GM06990 (cell line): ENCODE data around the gene TCTN3.

Source experiments
- DNase-seq: peaks from one replicate; pipeline ENCODE4 v3.0.0-alpha.2; 2011; ENCODE audit not compliant: insufficient read length; ENCODE audit errors: extremely low read depth
- H3K27me3 ChIP-seq: replicated peaks from 2 replicates; pipeline ENCODE4 v1.6.0; 2011; ENCODE audit warnings: low read length; ENCODE audit not compliant: control insufficient read depth, insufficient read depth
- H3K36me3 ChIP-seq: 2 replicates; pipeline ENCODE4 v1.5.1; 2011; ENCODE audit warnings: low read length; ENCODE audit not compliant: control insufficient read depth, insufficient read depth
- H3K4me3 ChIP-seq: replicated peaks from 2 replicates; pipeline ENCODE4 v1.5.1; 2011; ENCODE audit warnings: low read depth, mild to moderate bottlenecking, control low read depth, low read length
- CTCF ChIP-seq: IDR thresholded peaks from 2 replicates; pipeline ENCODE4 v1.5.1; 2011; ENCODE audit warnings: low read length, control low read depth, mild to moderate bottlenecking, inconsistent platforms; ENCODE audit not compliant: insufficient read depth, poor library complexity, severe bottlenecking

Gene TCTN3

GRCh38 chr10:95711492-95711891 lies 17.8 kb upstream of the TCTN3 start:
- Histone ChIP-seq H3K36me3 (no peaks in the 10 kb centered on the region), H3K4me3 (no peak overlapping the region)
- no peak for TF ChIP-seq CTCF

GRCh38 chr10:95706990-95707389 lies 13.3 kb upstream of the TCTN3 start:
- Histone ChIP-seq H3K27me3 (no peaks in the 10 kb centered on the region), H3K4me3 (no peak overlapping the region), H3K36me3 (no peaks in the 10 kb centered on the region)
- DNase-seq: no peak
- no peak for TF ChIP-seq CTCF

More at GRCh38 chr10:95711492-95711891, 17.8 kb upstream of the TCTN3 start:
- no peaks in the 10 kb centered on the region for H3K27me3 ChIP-seq
- DNase-seq: no peak

GRCh38 chr10:95706573-95706972 lies 12.8 kb upstream of the TCTN3 start:
- no peak for DNase-seq
- Histone ChIP-seq H3K4me3 (no peak overlapping the region), H3K27me3 (no peaks in the 10 kb centered on the region), H3K36me3 (no peaks in the 10 kb centered on the region)
- no peak for TF ChIP-seq CTCF

GRCh38 chr10:95698415-95698814 lies 4.7 kb upstream of the TCTN3 start:
- no peak for DNase-seq
- no peaks in the 10 kb centered on the region for H3K27me3 ChIP-seq
- H3K4me3 ChIP-seq: no peak overlapping the region
- TF ChIP-seq CTCF: no peak
- no peaks in the 10 kb centered on the region for H3K36me3 ChIP-seq

- peak; percentile 58 for DNase-seq
- H3K36me3 ChIP-seq: no peaks in the 10 kb centered on the region
- TF ChIP-seq CTCF: no peak
Measured at GRCh38 chr10:95697429-95697828, 3.7 kb upstream of the TCTN3 start.

GRCh38 chr10:95694665-95695064 lies 938 bp upstream of the TCTN3 start:
- Histone ChIP-seq H3K4me3 (no peak overlapping the region), H3K27me3 (no peaks in the 10 kb centered on the region), H3K36me3 (peaks cover 5% of the 10 kb centered on the region; the same call in 1 of the 2 replicates)
- TF ChIP-seq CTCF: no peak
- peak; percentile 19 for DNase-seq

More at GRCh38 chr10:95697429-95697828, 3.7 kb upstream of the TCTN3 start:
- Histone ChIP-seq H3K4me3 (no peak overlapping the region), H3K27me3 (no peaks in the 10 kb centered on the region)
